ENCODE data around the gene UBN2. TPM values are rescaled to one million over a fixed set of nuclear protein-coding genes. Genes with fewer than 3 reads are reported as not detected.
"Not testable (repeated sequence)": the region's sequence is repeated elsewhere in the genome, so short reads cannot be mapped to it uniquely, and the experiment has no call there.

Gene UBN2
- total RNA-seq, 1 donor, result 9.8 TPM

DNA sequence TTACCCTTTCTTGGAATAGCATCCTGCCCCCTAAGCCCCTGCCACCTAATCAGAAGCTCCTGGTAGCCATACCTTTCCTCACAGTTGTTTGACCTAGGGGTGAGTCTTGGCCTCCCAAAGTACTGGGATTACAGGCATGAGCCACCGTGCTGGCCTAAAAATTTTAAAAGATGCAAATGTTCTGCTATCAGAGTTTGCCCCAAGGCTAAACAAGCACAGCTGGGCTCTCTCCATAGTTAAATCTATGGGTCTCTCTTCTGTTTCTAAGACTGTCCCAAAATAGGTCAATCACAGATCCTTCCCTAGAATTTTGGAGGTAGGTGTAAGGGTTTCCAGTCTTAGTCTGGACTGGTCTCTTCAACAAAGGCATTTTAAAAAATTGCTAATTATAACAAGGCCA lies 12.9 kb upstream of the UBN2 start:
- H3K36me3 ChIP-seq (ENCODE audit: insufficient read depth, low read length), result no peaks in the 10 kb centered on the region
- H3K4me1 ChIP-seq (ENCODE audit: insufficient read depth, low read length), result no peaks in the 10 kb centered on the region
- H3K4me2 ChIP-seq (ENCODE audit: insufficient read depth, low read length), result no peak overlapping the region
- TF ChIP-seq, protein P1, sequence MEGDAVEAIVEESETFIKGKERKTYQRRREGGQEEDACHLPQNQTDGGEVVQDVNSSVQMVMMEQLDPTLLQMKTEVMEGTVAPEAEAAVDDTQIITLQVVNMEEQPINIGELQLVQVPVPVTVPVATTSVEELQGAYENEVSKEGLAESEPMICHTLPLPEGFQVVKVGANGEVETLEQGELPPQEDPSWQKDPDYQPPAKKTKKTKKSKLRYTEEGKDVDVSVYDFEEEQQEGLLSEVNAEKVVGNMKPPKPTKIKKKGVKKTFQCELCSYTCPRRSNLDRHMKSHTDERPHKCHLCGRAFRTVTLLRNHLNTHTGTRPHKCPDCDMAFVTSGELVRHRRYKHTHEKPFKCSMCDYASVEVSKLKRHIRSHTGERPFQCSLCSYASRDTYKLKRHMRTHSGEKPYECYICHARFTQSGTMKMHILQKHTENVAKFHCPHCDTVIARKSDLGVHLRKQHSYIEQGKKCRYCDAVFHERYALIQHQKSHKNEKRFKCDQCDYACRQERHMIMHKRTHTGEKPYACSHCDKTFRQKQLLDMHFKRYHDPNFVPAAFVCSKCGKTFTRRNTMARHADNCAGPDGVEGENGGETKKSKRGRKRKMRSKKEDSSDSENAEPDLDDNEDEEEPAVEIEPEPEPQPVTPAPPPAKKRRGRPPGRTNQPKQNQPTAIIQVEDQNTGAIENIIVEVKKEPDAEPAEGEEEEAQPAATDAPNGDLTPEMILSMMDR (IDR thresholded peaks at IDR 0.05; ENCODE audit: extremely low read depth, low read depth, low read length), result no peak
- H3K79me2 ChIP-seq (ENCODE audit: insufficient read depth, low read length), result no peaks in the 10 kb centered on the region
- H3K4me3 ChIP-seq (ENCODE audit: insufficient read depth, low read length), result no peak overlapping the region
- no peak overlapping the region for H3K27ac ChIP-seq (ENCODE audit: low read depth, low read length)
- no peaks in the 10 kb centered on the region for H3K27me3 ChIP-seq (ENCODE audit: insufficient read depth, low read length)
- H3K9me3 ChIP-seq (ENCODE audit: low read depth, low read length), result no peaks in the 10 kb centered on the region
- H4K20me1 ChIP-seq (ENCODE audit: insufficient read depth, low read length), result no peaks in the 10 kb centered on the region
- DNase-seq (ENCODE audit: insufficient read length, low spot score, missing footprints), result no peak
- H2AFZ ChIP-seq (ENCODE audit: low read length), result no peak overlapping the region

GRCh38 chr7:139224219-139224618 lies 6.8 kb upstream of the UBN2 start:
- Histone ChIP-seq H3K27me3 (ENCODE audit: insufficient read depth, low read length) (no peaks in the 10 kb centered on the region), H3K4me2 (ENCODE audit: insufficient read depth, low read length) (no peak overlapping the region), H3K4me1 (ENCODE audit: insufficient read depth, low read length) (no peaks in the 10 kb centered on the region), H3K36me3 (ENCODE audit: insufficient read depth, low read length) (no peaks in the 10 kb centered on the region), H4K20me1 (ENCODE audit: insufficient read depth, low read length) (no peaks in the 10 kb centered on the region), H2AFZ (ENCODE audit: low read length) (no peak overlapping the region), H3K79me2 (ENCODE audit: insufficient read depth, low read length) (no peaks in the 10 kb centered on the region), H3K4me3 (ENCODE audit: insufficient read depth, low read length) (no peak overlapping the region), H3K27ac (ENCODE audit: low read depth, low read length) (no peak overlapping the region), H3K9me3 (ENCODE audit: low read depth, low read length) (no peaks in the 10 kb centered on the region)
- TF ChIP-seq, protein P1 (IDR thresholded peaks at IDR 0.05; ENCODE audit: extremely low read depth, low read depth, low read length), result no peak
- DNase-seq (ENCODE audit: insufficient read length, low spot score, missing footprints), result no peak

- H3K27ac ChIP-seq (ENCODE audit: low read depth, low read length); DNase-seq (ENCODE audit: insufficient read length, low spot score, missing footprints); H2AFZ ChIP-seq (ENCODE audit: low read length); H3K4me1 ChIP-seq (ENCODE audit: insufficient read depth, low read length); H3K27me3 ChIP-seq (ENCODE audit: insufficient read depth, low read length); H4K20me1 ChIP-seq (ENCODE audit: insufficient read depth, low read length); H3K4me3 ChIP-seq (ENCODE audit: insufficient read depth, low read length); H3K36me3 ChIP-seq (ENCODE audit: insufficient read depth, low read length); H3K4me2 ChIP-seq (ENCODE audit: insufficient read depth, low read length); H3K9me3 ChIP-seq (ENCODE audit: low read depth, low read length); H3K79me2 ChIP-seq (ENCODE audit: insufficient read depth, low read length): not testable (repeated sequence)
Observed at GRCh38 chr7:139224836-139225235, 6.2 kb upstream of the UBN2 start.

DNA sequence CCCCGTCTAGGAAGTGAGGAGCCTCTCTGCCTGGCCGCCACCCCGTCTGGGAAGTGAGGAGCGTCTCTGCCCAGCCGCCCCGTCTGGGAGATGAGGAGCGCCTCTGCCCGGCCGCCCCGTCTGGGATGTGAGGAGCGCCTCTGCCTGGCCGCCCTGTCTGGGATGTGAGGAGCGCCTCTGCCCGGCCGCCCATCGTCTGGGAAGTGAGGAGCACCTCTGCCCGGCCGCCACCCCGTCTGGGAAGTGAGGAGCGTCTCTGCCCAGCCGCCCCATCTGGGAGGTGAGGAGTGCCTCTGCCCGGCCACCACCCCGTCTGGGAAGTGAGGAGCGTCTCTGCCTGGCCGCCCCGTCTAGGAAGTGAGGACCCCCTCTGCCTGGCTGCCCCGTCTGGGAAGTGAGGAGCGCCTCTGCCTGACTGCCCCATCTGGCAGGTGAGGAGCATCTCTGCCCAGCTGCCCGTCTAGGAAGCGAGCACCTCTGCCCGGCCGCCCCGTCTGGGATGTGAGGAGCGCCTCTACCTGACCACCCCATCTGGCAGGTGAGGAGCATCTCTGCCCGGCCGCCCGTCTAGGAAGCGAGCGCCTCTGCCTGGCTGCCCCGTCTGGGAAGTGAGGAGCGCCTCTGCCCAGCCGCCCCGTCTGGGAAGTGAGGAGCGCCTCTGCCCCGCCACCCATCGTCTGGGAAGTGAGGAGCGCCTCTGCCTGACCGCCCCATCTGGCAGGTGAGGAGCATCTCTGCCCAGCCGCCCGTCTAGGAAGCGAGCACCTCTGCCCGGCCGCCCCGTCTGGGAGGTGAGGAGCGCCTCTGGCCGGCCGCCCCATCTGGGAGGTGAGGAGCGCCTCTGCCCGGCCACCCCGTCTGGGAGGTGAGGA lies 5.5 kb upstream of the UBN2 start:
- not testable (repeated sequence) for H3K36me3 ChIP-seq (ENCODE audit: insufficient read depth, low read length); DNase-seq (ENCODE audit: insufficient read length, low spot score, missing footprints)

GRCh38 chr7:139226158-139226515 lies 4.9 kb upstream of the UBN2 start:
- not testable (repeated sequence) for H3K4me3 ChIP-seq (ENCODE audit: insufficient read depth, low read length); H3K79me2 ChIP-seq (ENCODE audit: insufficient read depth, low read length); H3K4me1 ChIP-seq (ENCODE audit: insufficient read depth, low read length); H3K27me3 ChIP-seq (ENCODE audit: insufficient read depth, low read length); DNase-seq (ENCODE audit: insufficient read length, low spot score, missing footprints); H4K20me1 ChIP-seq (ENCODE audit: insufficient read depth, low read length); H3K9me3 ChIP-seq (ENCODE audit: low read depth, low read length); H3K27ac ChIP-seq (ENCODE audit: low read depth, low read length); H2AFZ ChIP-seq (ENCODE audit: low read length); H3K36me3 ChIP-seq (ENCODE audit: insufficient read depth, low read length); H3K4me2 ChIP-seq (ENCODE audit: insufficient read depth, low read length)

More for the DNA sequence above, 5.5 kb upstream of the UBN2 start:
- not testable (repeated sequence) for H3K27me3 ChIP-seq (ENCODE audit: insufficient read depth, low read length); H3K27ac ChIP-seq (ENCODE audit: low read depth, low read length); H4K20me1 ChIP-seq (ENCODE audit: insufficient read depth, low read length); H3K4me1 ChIP-seq (ENCODE audit: insufficient read depth, low read length); H3K4me3 ChIP-seq (ENCODE audit: insufficient read depth, low read length); H3K9me3 ChIP-seq (ENCODE audit: low read depth, low read length); H3K4me2 ChIP-seq (ENCODE audit: insufficient read depth, low read length); H2AFZ ChIP-seq (ENCODE audit: low read length); H3K79me2 ChIP-seq (ENCODE audit: insufficient read depth, low read length)

DNA sequence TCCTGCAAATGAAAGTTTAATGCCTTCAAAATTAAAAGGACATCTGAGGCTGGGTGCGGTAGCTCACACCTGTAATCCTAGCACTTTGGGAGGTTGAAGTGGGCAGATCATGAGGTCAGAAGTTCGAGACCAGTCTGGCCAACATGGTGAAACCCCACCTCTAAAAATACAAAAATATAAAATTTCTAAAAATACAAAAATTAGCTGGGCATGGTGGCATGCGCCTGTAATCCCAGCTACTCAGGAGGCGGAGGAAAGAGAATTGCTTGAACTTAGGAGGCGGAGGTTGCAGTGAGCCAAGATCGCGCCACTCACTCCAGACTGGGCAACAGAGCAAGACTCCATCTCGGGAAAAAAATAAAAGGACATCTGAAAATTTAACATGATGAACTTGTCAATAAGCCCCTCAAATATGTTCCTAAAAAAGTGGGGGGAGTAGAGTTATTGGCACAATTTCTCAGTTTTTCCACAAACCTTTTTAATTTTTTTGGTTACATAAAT lies 4.0 kb upstream of the UBN2 start:
- H3K36me3 ChIP-seq (ENCODE audit: insufficient read depth, low read length); H3K9me3 ChIP-seq (ENCODE audit: low read depth, low read length); H3K4me3 ChIP-seq (ENCODE audit: insufficient read depth, low read length); H3K4me1 ChIP-seq (ENCODE audit: insufficient read depth, low read length); H3K79me2 ChIP-seq (ENCODE audit: insufficient read depth, low read length); DNase-seq (ENCODE audit: insufficient read length, low spot score, missing footprints); H3K4me2 ChIP-seq (ENCODE audit: insufficient read depth, low read length); H2AFZ ChIP-seq (ENCODE audit: low read length); H3K27ac ChIP-seq (ENCODE audit: low read depth, low read length); H3K27me3 ChIP-seq (ENCODE audit: insufficient read depth, low read length); H4K20me1 ChIP-seq (ENCODE audit: insufficient read depth, low read length): not testable (repeated sequence)

All from osteoblast (primary cell).